Neuron (in vitro differentiated cells): Measurements from ENCODE around the gene NEK6.

Source experiments
- H2AFZ ChIP-seq: one replicate; pipeline ENCODE4 v1.6.1; 2013; ENCODE audit warnings: low read depth, mild to moderate bottlenecking, inconsistent platforms, low read length, moderate library complexity
- H3K27me3 ChIP-seq: one replicate; pipeline ENCODE4 v1.6.1; 2013; ENCODE audit warnings: low read length; ENCODE audit not compliant: insufficient read depth
- H3K36me3 ChIP-seq: one replicate; pipeline ENCODE4 v1.6.1; 2013; ENCODE audit warnings: low read length; ENCODE audit not compliant: insufficient read depth
- H3K4me1 ChIP-seq: one replicate; pipeline ENCODE4 v1.6.1; 2013; ENCODE audit warnings: low read length; ENCODE audit not compliant: insufficient read depth
- H3K4me3 ChIP-seq: 2 replicates; pipeline ENCODE4 v1.5.1; 2013; ENCODE audit warnings: mild to moderate bottlenecking, low read length, moderate library complexity
- H3K9me3 ChIP-seq: one replicate; pipeline ENCODE4 v1.6.1; 2013; ENCODE audit warnings: low read length

Gene NEK6

GRCh38 chr9:124281931-124282371 is 24.2 kb downstream of the NEK6 start:
- H3K36me3 ChIP-seq = no peaks in the 10 kb centered on the region
- no peaks in the 10 kb centered on the region for H3K9me3 ChIP-seq
- H3K4me1 ChIP-seq = peaks cover 40% of the 10 kb centered on the region
- no peak overlapping the region for H3K4me3 ChIP-seq
- H3K27me3 ChIP-seq = no peaks in the 10 kb centered on the region
- H2AFZ ChIP-seq = no peak overlapping the region

GRCh38 chr9:124282442-124283227 is 24.9 kb downstream of the NEK6 start:
- peaks cover 40% of the 10 kb centered on the region for H3K4me1 ChIP-seq
- H3K27me3 ChIP-seq = no peaks in the 10 kb centered on the region
- no peaks in the 10 kb centered on the region for H3K9me3 ChIP-seq
- no peak overlapping the region for H2AFZ ChIP-seq
- no peaks in the 10 kb centered on the region for H3K36me3 ChIP-seq
- H3K4me3 ChIP-seq = no peak overlapping the region

DNA sequence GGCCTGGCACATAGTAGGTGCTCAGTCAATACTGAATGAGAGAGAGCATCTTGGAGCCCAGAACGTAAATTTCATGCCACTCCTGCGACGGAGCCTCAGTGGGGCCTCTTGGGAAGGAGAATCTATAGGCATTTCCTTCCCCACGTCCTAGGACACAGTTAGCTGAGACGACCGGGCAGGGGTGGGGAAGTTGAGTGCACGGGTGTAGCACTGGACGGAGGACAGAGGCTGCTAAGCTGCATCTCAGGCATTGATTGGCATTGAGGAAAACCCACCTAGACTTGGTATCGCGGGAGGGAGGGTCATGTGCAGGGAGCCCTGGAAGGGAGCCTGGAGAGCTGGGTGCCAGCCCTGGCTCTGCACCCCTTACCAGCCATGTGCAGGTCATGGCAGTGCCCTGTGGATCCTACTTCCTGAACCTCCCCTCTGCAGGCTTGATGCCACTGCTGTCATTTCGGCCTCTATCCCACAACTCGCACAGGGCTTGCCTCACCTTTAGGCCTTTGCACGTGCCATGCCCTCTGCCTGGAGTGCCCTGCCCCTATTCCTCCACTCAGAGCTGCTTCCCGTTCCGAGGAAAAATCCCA is 25.6 kb downstream of the NEK6 start:
- Histone ChIP-seq H3K4me1 (peaks cover 45% of the 10 kb centered on the region), H3K4me3 (no peak overlapping the region), H3K36me3 (no peaks in the 10 kb centered on the region), H3K9me3 (no peaks in the 10 kb centered on the region), H2AFZ (no peak overlapping the region), H3K27me3 (no peaks in the 10 kb centered on the region)

- H2AFZ ChIP-seq = no peak overlapping the region
- no peaks in the 10 kb centered on the region for H3K27me3 ChIP-seq
- no peak overlapping the region for H3K4me3 ChIP-seq
- H3K36me3 ChIP-seq = no peaks in the 10 kb centered on the region
- peaks cover 45% of the 10 kb centered on the region for H3K4me1 ChIP-seq
- H3K9me3 ChIP-seq = no peaks in the 10 kb centered on the region
Measured at GRCh38 chr9:124284237-124284831, 26.6 kb downstream of the NEK6 start.

- no peaks in the 10 kb centered on the region for H3K9me3 ChIP-seq
- H2AFZ ChIP-seq = no peak overlapping the region
- no peaks in the 10 kb centered on the region for H3K27me3 ChIP-seq
- H3K4me3 ChIP-seq = no peak overlapping the region
- H3K36me3 ChIP-seq = no peaks in the 10 kb centered on the region
- peaks cover 45% of the 10 kb centered on the region for H3K4me1 ChIP-seq
Measured at GRCh38 chr9:124284940-124285441, 27.2 kb downstream of the NEK6 start.

- H3K27me3 ChIP-seq = no peaks in the 10 kb centered on the region
- H3K9me3 ChIP-seq = no peaks in the 10 kb centered on the region
- H3K4me1 ChIP-seq = peaks cover 45% of the 10 kb centered on the region
- no peak overlapping the region for H2AFZ ChIP-seq
- no peak overlapping the region for H3K4me3 ChIP-seq
- no peaks in the 10 kb centered on the region for H3K36me3 ChIP-seq
Measured at GRCh38 chr9:124285490-124285889, 27.7 kb downstream of the NEK6 start.

DNA sequence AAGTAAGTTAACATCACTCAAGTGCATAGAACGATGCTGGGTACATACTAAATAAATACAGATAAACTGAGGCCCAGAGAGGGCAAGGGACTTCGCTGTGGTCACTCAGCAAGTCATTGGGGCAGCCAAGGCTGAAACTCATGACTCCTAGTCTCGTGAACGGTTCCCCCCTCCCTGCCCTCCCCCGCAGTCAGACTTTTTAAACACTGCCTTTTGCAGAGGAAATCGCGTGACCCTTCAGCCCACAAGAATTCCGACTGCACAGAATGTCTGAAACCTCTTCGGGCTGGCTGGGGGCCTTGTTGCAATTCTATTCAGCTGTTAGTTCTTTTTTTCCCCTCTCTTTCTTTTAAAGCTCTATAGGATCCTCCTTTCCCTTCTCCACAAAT is 28.1 kb downstream of the NEK6 start:
- H3K4me3 ChIP-seq = no peak overlapping the region
- no peaks in the 10 kb centered on the region for H3K27me3 ChIP-seq
- H3K4me1 ChIP-seq = peaks cover 45% of the 10 kb centered on the region
- H3K36me3 ChIP-seq = no peaks in the 10 kb centered on the region
- H3K9me3 ChIP-seq = no peaks in the 10 kb centered on the region
- no peak overlapping the region for H2AFZ ChIP-seq

DNA sequence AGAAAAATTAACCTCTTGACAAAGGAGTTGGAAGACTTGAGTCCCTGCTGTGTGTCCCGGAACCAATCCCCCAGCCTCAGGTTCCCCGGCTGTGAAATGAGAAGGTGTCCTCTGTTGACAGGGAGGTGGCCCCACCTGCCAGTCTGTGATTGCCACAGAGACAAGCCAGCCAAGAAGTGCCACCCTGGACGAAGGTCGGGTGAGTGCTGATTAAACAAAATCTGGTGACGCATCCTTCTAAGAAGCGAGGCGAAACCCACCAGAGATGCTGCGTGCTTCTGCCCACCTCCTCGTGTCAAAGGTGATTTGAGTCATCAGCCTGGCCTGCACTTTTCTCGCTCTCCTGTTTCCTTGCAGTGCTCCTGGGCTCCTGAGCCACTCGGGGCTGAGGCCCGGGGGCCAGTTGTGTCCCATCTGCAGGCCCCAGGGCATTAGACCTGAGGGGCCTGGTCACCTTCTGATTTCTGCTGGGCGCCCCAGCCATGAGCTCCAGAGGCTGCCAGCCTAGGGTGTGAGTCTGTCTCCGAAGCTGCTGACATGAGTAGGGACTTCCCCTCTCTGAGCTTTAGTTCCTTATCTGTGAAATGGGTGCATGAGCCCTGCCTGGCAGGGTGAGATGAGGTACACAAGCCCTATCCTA is 28.7 kb downstream of the NEK6 start:
- no peaks in the 10 kb centered on the region for H3K9me3 ChIP-seq
- H2AFZ ChIP-seq = no peak overlapping the region
- peaks cover 45% of the 10 kb centered on the region for H3K4me1 ChIP-seq
- no peaks in the 10 kb centered on the region for H3K27me3 ChIP-seq
- no peak overlapping the region for H3K4me3 ChIP-seq
- H3K36me3 ChIP-seq = no peaks in the 10 kb centered on the region

GRCh38 chr9:124290053-124290591 is 32.4 kb downstream of the NEK6 start:
- Histone ChIP-seq H3K9me3 (no peaks in the 10 kb centered on the region), H2AFZ (no peak overlapping the region), H3K4me1 (peaks cover 23% of the 10 kb centered on the region), H3K27me3 (no peaks in the 10 kb centered on the region), H3K36me3 (peaks cover 3% of the 10 kb centered on the region), H3K4me3 (no peak overlapping the region)

DNA sequence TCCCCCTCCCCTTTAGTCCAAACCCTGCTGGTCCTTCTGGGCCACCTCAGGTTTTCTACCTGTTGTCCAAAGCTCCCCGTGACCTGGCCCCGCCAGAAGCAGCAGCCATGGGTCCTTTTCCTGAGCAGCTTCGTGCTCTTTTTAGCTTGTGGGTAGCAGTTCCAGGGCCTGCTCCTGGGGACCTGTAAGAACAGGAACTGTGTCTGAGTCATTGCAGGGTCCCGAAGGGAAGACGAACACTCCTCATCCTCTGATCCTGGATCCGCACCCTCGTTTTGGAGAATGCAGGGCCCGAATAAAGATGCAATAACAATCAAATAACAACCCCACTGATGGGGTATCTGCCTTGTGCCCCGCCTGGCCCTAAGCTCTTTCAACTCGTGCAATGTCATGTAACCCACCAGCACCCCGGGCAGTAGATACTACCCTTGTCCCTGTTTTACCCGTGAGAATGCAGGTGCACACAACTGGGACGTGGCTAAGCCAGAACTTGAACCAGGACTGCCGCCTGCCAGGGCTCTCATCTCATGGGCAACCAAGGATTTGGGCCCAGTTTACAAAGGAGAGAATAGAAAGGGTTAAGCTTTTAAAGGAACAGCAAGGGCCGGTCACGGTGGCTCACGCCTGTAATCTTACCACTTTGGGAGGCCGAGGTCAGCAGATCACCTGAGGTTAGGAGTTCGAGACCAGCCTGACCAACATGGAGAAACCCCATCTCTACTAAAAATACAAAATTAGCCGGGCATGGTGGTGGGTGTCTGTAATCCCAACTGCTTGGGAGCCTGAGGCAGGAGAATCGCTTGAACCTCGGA is 33.2 kb downstream of the NEK6 start:
- Histone ChIP-seq H2AFZ (no peak overlapping the region), H3K36me3 (peaks cover 3% of the 10 kb centered on the region), H3K4me1 (peaks cover 15% of the 10 kb centered on the region), H3K27me3 (no peaks in the 10 kb centered on the region), H3K9me3 (no peaks in the 10 kb centered on the region), H3K4me3 (no peak overlapping the region)

DNA sequence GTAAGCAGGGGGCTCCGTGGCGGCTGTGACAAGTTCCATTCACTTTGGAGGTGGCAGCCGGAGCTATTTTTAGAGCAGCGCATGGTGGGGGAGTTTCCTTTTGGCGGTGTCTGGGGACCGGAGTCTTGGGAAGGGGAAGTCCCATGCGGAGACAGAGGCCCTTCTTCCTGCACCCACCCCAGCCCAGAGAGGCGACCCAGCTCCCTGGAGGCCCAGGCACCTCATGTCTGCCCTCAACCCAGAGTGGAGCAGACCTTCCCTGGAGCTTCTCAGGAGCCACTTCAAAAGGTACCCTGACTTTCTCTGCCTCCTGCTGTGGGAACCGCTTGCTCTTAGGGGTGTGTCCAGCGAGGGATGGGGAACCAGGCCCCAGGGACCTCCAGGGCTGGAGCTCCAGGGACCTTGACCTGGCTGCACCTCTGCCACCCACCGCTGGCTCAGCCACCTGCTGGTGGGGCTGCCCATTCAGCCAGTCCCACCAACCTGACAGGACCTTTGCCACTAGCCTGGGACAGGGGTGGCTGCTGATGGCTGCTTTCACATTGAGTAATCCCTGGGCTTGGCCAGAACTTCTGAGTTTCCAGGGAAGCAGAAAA is 34.1 kb downstream of the NEK6 start:
- no peaks in the 10 kb centered on the region for H3K9me3 ChIP-seq

More for the DNA sequence above, 34.1 kb downstream of the NEK6 start:
- Histone ChIP-seq H3K36me3 (peaks cover 3% of the 10 kb centered on the region), H3K27me3 (no peaks in the 10 kb centered on the region), H2AFZ (no peak overlapping the region), H3K4me1 (peaks cover 6% of the 10 kb centered on the region), H3K4me3 (no peak overlapping the region)
